Tibial nerve (tissue), 4 donors: ENCODE results near the gene SLC26A2. TPM values are rescaled to one million over a fixed set of nuclear protein-coding genes. Genes with fewer than 3 reads are reported as not detected.

Experiments used
- DNase-seq, 2 donors: peaks; one replicate each; pipeline ENCODE4 v3.0.0-alpha.2; 2019; ENCODE audit warnings: low spot score in 2 of 2
- H3K27ac ChIP-seq, 4 donors: fragments of 200-600 bp; sonication (generic) in 3 of 4; one replicate each; pipeline ENCODE4 v1.5.1; 2017 to 2019; ENCODE audit warnings: mild to moderate bottlenecking in 1 of 4
- H3K27me3 ChIP-seq, 2 donors: fragments of 200-600 bp; sonication (generic) in 1 of 2; one replicate each; pipeline versions ENCODE4 v1.5.1 to v1.6.0; 2017 to 2019
- H3K36me3 ChIP-seq, 3 donors: fragments of 200-600 bp; sonication (generic); one replicate each; pipeline ENCODE4 v1.5.1; 2018 to 2019
- H3K4me1 ChIP-seq, 4 donors: fragments of 200-600 bp; sonication (generic) in 3 of 4; one replicate each; pipeline ENCODE4 v1.5.1; 2017 to 2019
- H3K4me3 ChIP-seq, 4 donors: fragments of 200-600 bp; sonication (generic) in 3 of 4; one replicate each; pipeline ENCODE4 v1.5.1; 2017 to 2019; ENCODE audit warnings: mild to moderate bottlenecking in 1 of 4, moderate library complexity in 1 of 4
- H3K9me3 ChIP-seq, 4 donors: fragments of 200-600 bp; sonication (generic) in 3 of 4; one replicate each; pipeline ENCODE4 v1.5.1; 2017 to 2019
- CTCF ChIP-seq, 5 experiments: fragments of 200-600 bp in 3 of 5; fragments of 450-650 bp in 2 of 5; sonication (generic) in 3 of 5; IDR thresholded peaks; one replicate each; pipeline ENCODE4 v1.5.1; 2016 to 2019; ENCODE audit warnings: antibody characterized with exemption in 5 of 5, mild to moderate bottlenecking in 3 of 5, moderate library complexity in 2 of 5
- EP300 ChIP-seq, 2 donors: sonication (generic); formaldehyde crosslinking; IDR thresholded peaks; one replicate each; pipeline ENCODE4 v1.6.1; 2017; ENCODE audit warnings: antibody characterized with exemption in 2 of 2, mild to moderate bottlenecking in 1 of 2
- POLR2A ChIP-seq, 2 donors: fragments of 450-650 bp; IDR thresholded peaks; one replicate each; pipeline ENCODE4 v1.6.1; 2017; ENCODE audit warnings: antibody characterized with exemption in 2 of 2, mild to moderate bottlenecking in 2 of 2, moderate library complexity in 2 of 2
- WGBS, 2 donors: methylation state at CpG; one replicate each; pipeline ENCODE4 v1.1.5; 2018; 5-methylcytosine and 5-hydroxymethylcytosine counted together
- total RNA-seq, 4 donors: library from RNA; depleted of rRNA; stranded (reverse); fragments of >200 nt; gene quantifications; one replicate each; pipeline ENCODE4 v1.1.0, GENCODE V29; 2016

SLC26A2 gene
- total RNA-seq, 4 donors from 2014 or later: 10.2 to 17.9 (median 12.4) TPM

- Histone ChIP-seq H3K4me3 (no peak overlapping the region), H3K9me3 (no peaks in the 10 kb centered on the region), H3K36me3 (no peaks in the 10 kb centered on the region), H3K27me3 (no peaks in the 10 kb centered on the region), H3K27ac (no peak overlapping the region), H3K4me1 (peaks cover 0 to 8% (median 0%) of the 10 kb centered on the region in 4 donors)
- 61 to 71% methylated on average over 3 of the region's 3 CpGs for WGBS, 2 donors
- TF ChIP-seq POLR2A (IDR thresholded peaks at IDR 0.05) (no peak), EP300 (IDR thresholded peaks at IDR 0.05) (no peak), CTCF (IDR thresholded peaks at IDR 0.05) (no peak)
- no peak for DNase-seq
Observed at GRCh38 chr5:149946118-149946517, 14.4 kb upstream of the SLC26A2 start.

GRCh38 chr5:149948993-149949392 is 11.6 kb upstream of the SLC26A2 start:
- no peak for DNase-seq
- Histone ChIP-seq H3K27me3 (no peaks in the 10 kb centered on the region), H3K4me3 (no peak overlapping the region), H3K4me1 (no peaks in the 10 kb centered on the region), H3K9me3 (no peaks in the 10 kb centered on the region), H3K36me3 (no peaks in the 10 kb centered on the region), H3K27ac (no peak overlapping the region)
- TF ChIP-seq CTCF (IDR thresholded peaks at IDR 0.05): no peak
- no peak for TF ChIP-seq POLR2A (IDR thresholded peaks at IDR 0.05)
- TF ChIP-seq EP300 (IDR thresholded peaks at IDR 0.05): no peak
- WGBS, 2 donors: 79 to 86% methylated on average over 5 of the region's 5 CpGs

- H3K36me3 ChIP-seq: no peaks in the 10 kb centered on the region
- H3K9me3 ChIP-seq: no peaks in the 10 kb centered on the region
- H3K27me3 ChIP-seq: no peaks in the 10 kb centered on the region
- DNase-seq: no peak
- H3K4me3 ChIP-seq: no peak overlapping the region
- no peak overlapping the region for H3K27ac ChIP-seq
- 69 to 74% methylated on average over 6 of the region's 6 CpGs for WGBS, 2 donors
- TF ChIP-seq POLR2A (IDR thresholded peaks at IDR 0.05) (no peak), CTCF (IDR thresholded peaks at IDR 0.05) (no peak), EP300 (IDR thresholded peaks at IDR 0.05) (no peak)
- H3K4me1 ChIP-seq: no peaks in the 10 kb centered on the region
Observed at GRCh38 chr5:149951138-149951749, 9.3 kb upstream of the SLC26A2 start.

GRCh38 chr5:149953436-149954121 is 7.0 kb upstream of the SLC26A2 start:
- no peaks in the 10 kb centered on the region for H3K27me3 ChIP-seq
- no peak for DNase-seq
- no peaks in the 10 kb centered on the region for H3K36me3 ChIP-seq
- TF ChIP-seq POLR2A (IDR thresholded peaks at IDR 0.05): no peak
- no peak for TF ChIP-seq CTCF (IDR thresholded peaks at IDR 0.05)
- no peak for TF ChIP-seq EP300 (IDR thresholded peaks at IDR 0.05)
- 62 to 69% methylated on average over 9 of the region's 9 CpGs for WGBS, 2 donors
- no peaks in the 10 kb centered on the region for H3K9me3 ChIP-seq
- H3K4me3 ChIP-seq: no peak overlapping the region
- no peaks in the 10 kb centered on the region for H3K4me1 ChIP-seq
- no peak overlapping the region for H3K27ac ChIP-seq

- TF ChIP-seq EP300 (IDR thresholded peaks at IDR 0.05): no peak
- no peak for TF ChIP-seq POLR2A (IDR thresholded peaks at IDR 0.05)
- TF ChIP-seq CTCF (IDR thresholded peaks at IDR 0.05): no peak
- H3K4me1 ChIP-seq: peaks cover 0 to 7% (median 6%) of the 10 kb centered on the region in 4 donors
- H3K36me3 ChIP-seq: no peaks in the 10 kb centered on the region
- H3K27ac ChIP-seq: no peak overlapping the region
- no peaks in the 10 kb centered on the region for H3K9me3 ChIP-seq
- H3K27me3 ChIP-seq: no peaks in the 10 kb centered on the region
- 57 to 58% methylated on average over 6 of the region's 6 CpGs for WGBS, 2 donors
- H3K4me3 ChIP-seq: no peak overlapping the region
- DNase-seq: no peak
Observed at GRCh38 chr5:149954798-149955197, 5.8 kb upstream of the SLC26A2 start.
